AG20443 (cell line): ENCODE results near the gene MBL2.
A peak's percentile ranks its signal among the peaks of the same experiment; 100 is the strongest.

ENCODE experiments used
- DNase-seq: peaks from one replicate; pipeline ENCODE4 v3.0.0; 2012; ENCODE audit warnings: low spot score, mixed read lengths

Gene MBL2

GRCh38 chr10:52771534-52772445, 794 bp downstream of the MBL2 start:
- peak; percentile 68 for DNase-seq

- no peak for DNase-seq
These were observed 1.7 kb downstream of the MBL2 start for GRCh38 chr10:52770904-52771303.

GRCh38 chr10:52769966-52770365, 2.6 kb downstream of the MBL2 start:
- DNase-seq, result no peak

GRCh38 chr10:52768001-52768532, 4.5 kb downstream of the MBL2 start:
- no peak for DNase-seq

- no peak for DNase-seq
These were observed 10.5 kb downstream of the MBL2 start for GRCh38 chr10:52762088-52762487.

- DNase-seq, result no peak
These were observed 13.4 kb downstream of the MBL2 start for GRCh38 chr10:52759154-52759553.

GRCh38 chr10:52758406-52758805, 14.2 kb downstream of the MBL2 start:
- no peak for DNase-seq

GRCh38 chr10:52757773-52758172, 14.8 kb downstream of the MBL2 start:
- DNase-seq, result peak; percentile 49

- no peak for DNase-seq
These were observed 15.6 kb downstream of the MBL2 start for GRCh38 chr10:52756966-52757365.

GRCh38 chr10:52756295-52756694, 16.3 kb downstream of the MBL2 start:
- no peak for DNase-seq

GRCh38 chr10:52755297-52756062, 17.1 kb downstream of the MBL2 start:
- DNase-seq, result peak; percentile 74

- no peak for DNase-seq
These were observed 19.7 kb downstream of the MBL2 start for GRCh38 chr10:52752801-52753445.

GRCh38 chr10:52752261-52752660, 20.3 kb downstream of the MBL2 start:
- no peak for DNase-seq

GRCh38 chr10:52751337-52751736, 21.2 kb downstream of the MBL2 start:
- DNase-seq, result no peak

GRCh38 chr10:52750629-52751028, 22.0 kb downstream of the MBL2 start:
- no peak for DNase-seq

GRCh38 chr10:52747694-52748093, 24.9 kb downstream of the MBL2 start:
- peak; percentile 55 for DNase-seq

- DNase-seq, result no peak
These were observed 26.4 kb downstream of the MBL2 start for GRCh38 chr10:52746169-52746568.

GRCh38 chr10:52744057-52744805, 28.4 kb downstream of the MBL2 start:
- DNase-seq, result no peak

GRCh38 chr10:52742731-52743130, 29.9 kb downstream of the MBL2 start:
- DNase-seq, result no peak

- DNase-seq, result no peak
These were observed 30.7 kb downstream of the MBL2 start for GRCh38 chr10:52741851-52742250.

GRCh38 chr10:52740913-52741675, 31.5 kb downstream of the MBL2 start:
- peak; percentile 74 for DNase-seq
